NCI-H510A (cell line): ENCODE results near the gene FOXL3.

Experiments used
- DNase-seq: peaks from one replicate; lab custom pipeline; 2025; lab: John Stamatoyannopoulos, UW

The FOXL3 gene

DNA sequence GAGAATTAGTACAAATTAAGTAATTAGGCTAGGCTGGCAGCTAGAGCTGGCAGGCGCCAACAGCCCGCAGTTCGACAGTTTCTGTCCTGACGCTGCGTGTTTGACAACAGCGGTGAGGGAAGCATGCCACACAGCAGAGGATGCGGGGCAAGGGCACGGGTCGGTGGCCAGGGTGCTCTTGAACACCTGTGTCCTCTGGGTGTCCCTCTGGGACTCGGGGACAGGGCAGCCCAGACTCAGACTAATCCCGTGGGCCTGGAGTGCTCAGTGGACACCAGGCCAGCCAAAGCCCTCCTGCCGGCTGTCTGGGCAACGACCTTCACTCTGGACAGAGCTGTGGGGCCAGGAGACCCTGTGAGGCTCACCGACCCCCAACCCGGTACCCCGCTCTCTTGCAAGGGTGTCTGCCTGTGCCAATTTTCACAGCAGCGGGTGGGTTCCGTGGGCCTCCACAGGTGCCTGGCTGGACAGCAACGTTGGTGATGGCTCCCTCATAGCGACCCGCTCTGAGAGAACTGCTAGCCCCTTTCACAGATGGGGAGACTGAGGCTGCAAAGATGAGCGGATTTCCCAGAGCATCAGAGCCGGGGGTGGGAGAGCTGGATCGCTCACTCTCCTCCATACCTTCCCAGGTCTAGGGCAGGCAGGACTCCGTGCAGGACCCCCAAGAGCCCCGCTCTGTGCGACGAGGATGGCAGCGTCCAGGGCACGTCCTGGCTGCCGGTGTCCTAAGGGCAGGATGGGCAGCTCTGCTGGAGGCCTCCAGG is 48.5 kb downstream of the FOXL3 start:
- DNase-seq = no peak

DNA sequence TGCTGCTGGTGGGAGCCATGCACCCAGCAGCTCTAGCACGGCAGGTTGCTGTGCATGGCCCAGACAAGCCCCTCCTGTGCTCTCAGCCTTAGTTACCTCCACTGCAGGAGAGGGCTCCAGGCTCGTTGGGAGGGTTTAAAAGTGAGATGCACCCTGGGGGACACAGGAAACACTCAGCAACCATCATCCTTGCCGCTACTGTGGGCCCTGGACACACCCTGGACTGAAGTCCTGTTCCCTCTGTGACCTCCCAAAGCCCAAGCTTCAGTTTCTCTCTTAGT is 49.0 kb downstream of the FOXL3 start:
- DNase-seq = no peak

DNA sequence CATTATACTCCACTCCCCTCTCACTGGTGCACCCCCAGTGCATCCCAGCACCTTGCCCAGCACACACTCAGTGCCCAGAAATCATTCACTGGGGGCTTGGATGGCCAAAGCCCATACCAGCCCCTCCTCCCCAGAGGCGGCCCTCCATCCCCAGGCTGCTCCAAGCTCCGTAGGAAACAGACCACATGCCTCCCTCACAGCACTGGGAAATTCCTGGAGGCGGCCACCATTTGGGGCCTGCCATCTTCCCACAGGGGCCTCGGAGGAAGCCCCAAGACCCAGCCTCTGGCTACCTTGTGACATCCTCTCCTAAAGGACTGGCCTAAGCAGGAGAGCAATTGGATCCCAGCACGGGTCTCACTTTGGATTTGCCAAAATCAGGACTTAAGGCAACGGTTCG is 49.7 kb downstream of the FOXL3 start:
- no peak for DNase-seq

DNA sequence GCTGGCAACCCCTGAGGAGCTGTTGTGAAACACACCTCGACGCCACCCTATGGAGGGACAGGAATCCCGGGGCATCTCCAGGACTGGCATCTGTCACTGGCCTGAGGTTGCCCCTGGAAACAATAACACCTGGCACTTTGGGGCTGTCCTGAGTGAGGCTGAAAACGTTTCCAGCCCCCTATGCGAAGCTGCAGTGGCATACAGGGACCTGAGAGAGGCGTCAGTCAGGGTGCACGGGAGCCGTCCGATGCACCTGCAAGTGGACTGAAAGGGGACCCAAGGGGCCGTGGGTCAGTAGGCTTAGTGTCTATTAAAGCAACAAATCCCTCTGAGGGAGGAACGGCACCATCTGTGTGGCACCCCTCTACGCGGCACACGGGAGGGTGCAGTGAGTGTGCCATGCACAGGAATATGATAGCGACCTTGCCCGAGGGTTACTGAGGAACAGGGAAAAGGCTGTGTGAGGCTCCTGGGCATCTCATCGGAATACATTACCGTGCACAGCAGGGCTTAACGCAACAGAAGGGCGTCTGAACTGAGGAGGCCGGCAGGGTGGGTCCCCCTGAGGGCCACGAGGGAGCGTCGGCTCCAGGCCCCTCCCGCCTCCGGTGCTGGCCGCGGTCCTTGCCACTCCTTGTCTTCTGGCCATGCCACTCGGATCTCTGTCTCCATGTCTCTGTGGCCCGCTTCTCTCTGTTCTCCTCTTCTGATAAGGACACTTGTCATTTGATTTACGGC is 50.4 kb downstream of the FOXL3 start:
- DNase-seq = no peak
